Superior temporal gyrus (tissue), 1 donor: Measurements from ENCODE around the gene SMIM1.

Experiments
- DNase-seq: peaks from one replicate; pipeline ENCODE4 v3.0.0-alpha.2; 2016; ENCODE audit errors: extremely low spot score

Gene SMIM1, protein sequence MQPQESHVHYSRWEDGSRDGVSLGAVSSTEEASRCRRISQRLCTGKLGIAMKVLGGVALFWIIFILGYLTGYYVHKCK

DNA sequence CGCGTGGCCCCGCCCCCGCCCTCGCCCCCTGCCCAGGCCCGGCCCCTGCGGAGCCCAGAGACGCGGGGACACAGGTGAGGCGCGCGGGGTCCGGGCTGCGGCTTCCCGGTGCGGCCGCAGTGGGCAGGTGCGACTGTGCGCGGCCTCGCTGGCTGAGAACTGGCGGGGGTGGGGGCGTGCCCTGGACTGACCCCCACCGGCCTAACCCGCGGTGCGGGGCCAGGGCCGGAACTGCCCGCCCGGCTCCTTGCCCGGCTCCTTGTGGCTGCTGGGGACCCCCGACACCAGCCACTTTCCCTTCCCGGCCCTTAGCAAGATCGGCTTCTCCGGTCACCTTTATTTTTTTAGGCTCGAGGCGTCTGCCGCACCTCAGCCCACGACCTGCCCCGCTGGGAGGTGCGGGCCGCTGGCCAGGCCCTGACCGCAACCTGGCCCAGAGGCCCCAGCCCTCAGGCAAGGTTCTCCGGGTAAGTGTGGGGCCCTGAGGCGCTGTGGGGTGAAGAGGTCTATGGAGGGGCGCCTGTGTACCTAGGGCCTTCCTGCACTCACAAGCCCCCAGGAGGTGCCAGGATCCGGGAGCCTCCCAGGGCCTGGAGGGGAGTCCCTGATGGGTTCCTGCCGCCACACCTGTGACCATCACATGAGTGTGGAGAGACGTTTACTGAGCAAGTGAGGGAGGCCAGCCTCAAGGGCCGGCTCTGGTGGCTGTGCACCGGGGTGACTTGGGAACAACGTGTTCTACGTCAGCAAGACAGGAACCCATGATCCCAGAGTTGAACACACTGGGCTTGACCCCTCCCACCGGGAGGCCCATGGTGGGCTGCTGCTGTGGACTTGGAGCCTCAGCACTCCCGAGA is at the start of gene SMIM1:
SMIM1 (plus strand) TSS at position 35 of the 857 bp plus-strand sequence. CDS start 2,625 bp downstream, outside the sequence.
- no peak for DNase-seq

GRCh38 chr1:3722846-3723245 is 49.7 kb upstream of the SMIM1 start:
- DNase-seq = no peak

- peak; percentile 91 for DNase-seq
These were observed 48.0 kb upstream of the SMIM1 start for GRCh38 chr1:3724416-3725030.

DNA sequence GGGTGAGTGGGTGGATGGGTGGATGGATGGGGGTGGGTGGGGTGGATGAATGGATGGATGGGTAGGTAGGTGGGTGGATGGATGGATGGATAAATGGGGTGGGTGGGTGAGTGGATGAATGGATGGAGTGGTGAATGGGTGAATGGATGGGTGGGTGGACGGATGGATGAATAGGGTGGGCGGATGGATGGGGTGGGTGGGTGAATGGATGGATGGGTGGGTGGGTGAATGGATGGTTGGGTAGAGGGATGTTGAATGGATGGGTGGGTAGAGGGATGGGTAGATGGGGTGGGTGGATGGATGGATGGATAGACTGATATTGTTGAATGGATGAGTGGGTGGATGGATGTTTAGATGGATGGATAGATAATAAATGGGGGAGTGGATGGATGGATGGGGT is 47.2 kb upstream of the SMIM1 start:
- no peak for DNase-seq

GRCh38 chr1:3727042-3727824 is 45.3 kb upstream of the SMIM1 start:
- DNase-seq = peak; percentile 61

DNA sequence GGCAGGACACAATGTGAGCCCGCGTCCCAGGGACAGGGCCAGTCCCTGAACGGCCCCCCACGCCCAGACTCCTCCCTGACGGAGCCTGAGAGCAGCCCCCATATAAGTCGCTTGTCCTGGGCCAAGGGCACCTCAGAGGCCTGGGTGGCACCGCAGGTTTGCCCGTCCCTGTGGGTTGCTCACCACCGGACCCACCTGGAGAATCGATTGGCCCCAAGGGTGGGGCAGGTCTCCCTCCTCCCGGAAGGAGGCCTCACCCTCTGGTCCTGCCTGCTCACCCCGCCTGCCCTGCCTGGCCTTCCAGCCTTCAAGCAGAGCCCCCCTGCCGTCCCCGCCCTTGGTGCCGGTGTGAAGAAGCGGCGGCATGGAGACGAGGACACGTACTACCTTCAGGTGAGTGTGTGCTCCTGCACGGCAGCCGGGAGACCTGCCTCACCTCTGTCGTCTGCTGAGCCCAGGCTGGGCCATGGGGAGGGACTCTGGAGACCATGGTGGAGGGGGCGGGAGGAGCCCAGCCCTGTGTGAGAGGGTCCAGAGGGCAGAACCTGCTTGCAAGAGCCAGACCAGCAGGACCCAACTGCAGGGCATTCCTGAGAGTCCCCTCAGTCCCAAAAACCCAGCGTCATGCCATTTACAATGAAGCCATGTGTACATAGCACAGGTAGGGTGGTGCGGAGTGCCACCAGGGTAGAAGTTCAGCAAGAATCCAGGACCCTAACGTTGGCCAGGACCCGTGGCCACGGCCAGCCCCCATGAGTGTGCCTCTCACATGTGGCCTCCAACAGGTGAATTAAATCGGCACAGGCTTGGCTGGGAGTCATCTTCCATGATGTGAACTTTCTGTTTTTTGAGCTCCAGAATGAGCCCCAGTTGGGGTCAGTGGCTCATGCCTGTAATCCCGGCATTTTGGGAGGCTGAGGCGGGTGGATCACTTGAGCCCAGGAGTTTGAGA is 44.4 kb upstream of the SMIM1 start:
- DNase-seq = no peak

- DNase-seq = no peak
These were observed 42.7 kb upstream of the SMIM1 start for GRCh38 chr1:3729594-3730542.

DNA sequence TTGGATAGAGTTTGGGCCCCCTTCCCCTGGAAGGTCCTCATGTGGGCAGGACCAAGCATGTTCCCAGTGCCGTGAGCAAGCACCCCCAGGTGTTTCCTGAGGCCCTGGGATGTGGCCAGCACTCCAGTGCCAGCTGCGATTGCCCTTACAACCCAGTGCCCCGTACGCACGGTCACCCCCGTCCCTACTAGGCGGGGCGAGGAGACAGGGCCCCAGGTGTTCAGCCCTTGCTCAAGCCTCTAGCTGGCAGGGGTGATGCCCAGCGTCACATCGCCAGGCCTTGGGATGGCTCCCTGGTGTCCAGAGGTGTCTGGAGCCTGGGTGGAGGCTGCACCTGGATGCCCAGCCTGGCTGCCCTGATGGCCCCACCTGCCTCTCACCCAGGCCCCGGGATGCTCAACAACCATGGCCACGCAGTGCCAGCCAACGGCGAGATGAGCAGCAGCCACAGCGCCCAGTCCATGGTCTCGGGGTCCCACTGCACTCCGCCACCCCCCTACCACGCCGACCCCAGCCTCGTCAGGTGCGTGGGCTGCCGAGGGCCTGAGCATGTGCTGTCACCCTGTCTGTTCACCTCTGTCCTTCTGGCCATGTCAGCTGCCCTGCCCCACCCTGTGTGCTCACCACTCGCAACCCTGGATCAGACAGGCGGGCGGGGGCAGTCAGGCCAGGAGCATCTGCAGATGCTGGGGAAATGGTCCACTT is 41.9 kb upstream of the SMIM1 start:
- no peak for DNase-seq

DNA sequence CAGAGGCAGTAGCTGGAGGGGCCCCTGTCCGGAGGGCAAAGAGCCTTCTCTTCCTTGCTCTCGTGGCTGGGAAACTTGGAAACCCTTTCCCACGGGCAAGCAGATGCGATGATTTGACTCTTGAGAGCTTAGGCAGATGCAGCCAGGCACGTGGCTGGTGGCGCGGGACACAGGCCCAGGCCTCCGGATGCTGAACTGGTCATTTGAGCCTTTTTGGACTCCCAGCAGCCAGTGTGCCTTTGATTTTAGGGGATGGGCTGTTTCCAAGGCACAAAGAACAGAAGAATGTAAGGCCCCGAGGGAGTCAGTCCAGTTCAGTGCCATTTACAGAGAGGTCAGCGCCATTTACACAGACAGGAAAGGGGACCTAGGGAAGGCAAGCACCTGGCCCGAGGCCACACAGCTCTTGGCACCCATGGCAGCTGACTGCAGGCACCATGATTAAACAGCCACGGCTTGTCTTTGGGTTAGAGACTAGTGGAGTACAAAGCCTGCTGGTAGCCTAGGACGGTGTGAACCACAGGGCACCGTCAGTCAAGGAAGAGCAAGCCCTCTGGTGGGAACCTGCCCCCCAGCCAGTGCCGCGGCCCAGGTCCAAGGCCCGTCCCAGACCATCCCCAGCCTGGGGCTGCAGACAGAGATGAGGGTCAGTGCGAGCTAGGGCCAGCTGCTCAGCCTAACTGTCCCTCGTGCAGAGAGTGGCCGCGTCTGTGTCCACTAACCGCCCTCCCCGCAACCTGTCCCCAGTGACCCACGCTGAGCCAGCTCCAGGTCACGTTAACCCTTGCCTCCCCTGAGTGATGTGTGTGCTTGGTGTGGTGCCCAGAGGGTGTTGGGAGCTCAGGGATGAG is 40.7 kb upstream of the SMIM1 start:
- no peak for DNase-seq

GRCh38 chr1:3732434-3733093 is 40.0 kb upstream of the SMIM1 start:
- no peak for DNase-seq

DNA sequence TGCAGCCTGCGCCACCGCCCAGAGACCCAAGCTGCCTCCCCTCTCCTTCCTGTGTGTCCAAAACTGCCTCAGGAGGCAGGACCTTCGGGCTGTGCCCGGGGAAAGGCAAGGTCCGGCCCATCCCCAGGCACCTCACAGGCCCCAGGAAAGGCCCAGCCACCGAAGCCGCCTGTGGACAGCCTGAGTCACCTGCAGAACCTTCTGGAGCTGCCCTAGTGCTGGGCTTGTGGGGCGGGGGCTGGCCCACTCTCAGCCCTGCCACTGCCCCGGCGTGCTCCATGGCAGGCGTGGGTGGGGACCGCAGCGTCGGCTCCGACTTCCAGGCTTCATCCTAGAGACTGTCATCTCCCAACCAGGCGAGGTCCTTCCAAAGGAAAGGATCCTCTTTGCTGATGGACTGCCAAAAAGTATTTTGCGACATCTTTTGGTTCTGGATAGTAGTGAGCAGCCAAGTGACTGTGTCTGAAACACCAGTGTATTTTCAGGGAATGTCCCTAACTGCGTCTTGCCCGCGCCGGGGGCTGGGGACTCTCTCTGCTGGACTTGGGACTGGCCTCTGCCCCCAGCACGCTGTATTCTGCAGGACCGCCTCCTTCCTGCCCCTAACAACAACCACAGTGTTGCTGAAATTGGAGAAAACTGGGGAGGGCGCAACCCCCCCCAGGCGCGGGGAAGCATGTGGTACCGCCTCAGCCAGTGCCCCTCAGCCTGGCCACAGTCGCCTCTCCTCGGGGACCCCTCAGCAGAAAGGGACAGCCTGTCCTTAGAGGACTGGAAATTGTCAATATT is 39.3 kb upstream of the SMIM1 start:
- DNase-seq = no peak

- no peak for DNase-seq
These were observed 38.5 kb upstream of the SMIM1 start for GRCh38 chr1:3733883-3734589.

DNA sequence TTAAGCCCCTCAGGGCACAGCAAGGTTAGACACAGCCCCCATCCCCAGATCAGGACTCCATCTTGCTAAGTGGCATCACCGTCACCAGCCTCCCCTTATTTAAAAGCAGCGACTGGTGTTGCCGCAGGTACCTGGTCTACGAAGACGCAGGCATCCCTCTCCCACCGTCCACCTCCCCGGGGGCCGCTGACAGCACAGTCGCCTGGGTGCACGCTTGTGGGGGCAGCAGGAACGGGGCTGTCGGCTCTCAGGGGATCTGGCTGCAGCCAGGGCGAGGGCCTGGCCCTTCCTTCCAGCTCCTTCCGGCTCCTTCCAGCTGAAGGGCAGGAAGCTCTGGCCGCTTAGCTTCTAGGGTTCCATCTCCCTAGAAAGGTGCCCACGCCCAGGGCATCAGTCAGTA is 37.9 kb upstream of the SMIM1 start:
- DNase-seq = no peak

GRCh38 chr1:3735027-3735681 is 37.4 kb upstream of the SMIM1 start:
- DNase-seq = no peak

- DNase-seq = no peak
These were observed 36.9 kb upstream of the SMIM1 start for GRCh38 chr1:3735688-3736087.

DNA sequence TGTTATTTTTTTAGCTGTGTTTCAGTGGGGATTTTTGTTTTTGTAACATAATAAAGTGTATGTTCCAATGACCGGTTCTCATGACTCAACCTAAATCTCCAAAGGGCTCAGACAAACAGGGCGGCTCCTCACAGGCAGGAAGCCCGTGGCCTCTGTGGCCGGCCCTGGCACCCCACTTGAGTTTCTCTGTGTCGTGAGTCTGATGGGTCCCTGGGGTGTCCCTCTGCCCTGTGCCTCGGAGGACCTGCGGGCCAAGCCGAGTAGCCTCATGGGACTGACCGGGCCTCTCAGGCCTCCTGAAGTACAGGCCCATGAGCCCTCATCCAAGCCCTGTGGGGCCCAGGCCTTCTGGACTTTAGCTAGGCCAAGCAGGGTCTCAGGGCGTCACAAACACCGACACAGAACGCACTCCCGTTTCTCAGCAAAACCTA is 36.4 kb upstream of the SMIM1 start:
- no peak for DNase-seq
